OCI-LY3 (cell line): ENCODE data around the gene STRADB.

Experiments used
- CTCF ChIP-seq: fragments of 200-600, 300-600 bp; sonication (generic); IDR thresholded peaks from 2 replicates; pipeline ENCODE4 v1.5.1; 2014; ENCODE audit warnings: antibody characterized with exemption, low read length, low read depth
- EZH2phosphoT487 ChIP-seq: fragments of 200-600 bp; shearing (Covaris generic); IDR thresholded peaks from 2 replicates; pipeline ENCODE4 v1.6.1; 2018; ENCODE audit warnings: antibody characterized with exemption, mixed run types, low read depth

DNA sequence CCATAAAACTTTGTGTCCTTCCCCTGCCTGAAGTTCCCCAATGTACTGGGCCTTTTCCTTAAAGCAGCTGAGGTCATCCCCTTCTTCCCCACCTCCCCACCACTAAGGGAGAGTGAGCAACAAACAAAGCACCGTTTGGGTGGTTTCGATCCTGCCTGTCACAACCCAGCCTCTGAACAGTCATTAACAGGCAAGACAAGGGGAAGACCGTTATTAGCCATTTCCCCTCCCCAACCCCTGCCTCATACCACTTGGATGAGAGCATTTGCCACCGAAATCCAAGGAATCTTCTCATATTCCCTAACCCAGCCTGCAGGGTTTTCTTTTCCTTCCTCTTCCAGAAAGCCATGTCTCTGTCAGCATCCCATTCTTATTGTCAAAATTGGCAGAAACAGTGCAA lies 65.6 kb downstream of the STRADB start:
- TF ChIP-seq CTCF (no peak), EZH2phosphoT487 (no peak)
